Stimulated activated CD8-positive, alpha-beta memory T cell treated with anti-CD3 and anti-CD28 coated beads, Interleukin-4, amount 100 ng/mL, for 1 hour (primary cell): ENCODE results near the gene NUDT6.
"Not testable (repeated sequence)": the region's sequence is repeated elsewhere in the genome, so short reads cannot be mapped to it uniquely, and the experiment has no call there.

ENCODE experiments used
- DNase-seq, 2 donors: peaks; one replicate each; pipeline ENCODE4 v3.0.0-alpha.2; 2020; ENCODE audit warnings: low read depth in 2 of 2, low spot score in 1 of 2

Gene NUDT6

GRCh38 chr4:122876456-122876855, 45.9 kb downstream of the NUDT6 start:
- DNase-seq: no peak

GRCh38 chr4:122875949-122876348, 46.4 kb downstream of the NUDT6 start:
- DNase-seq: no peak

- DNase-seq: no peak
Observed at GRCh38 chr4:122873821-122874593, 48.4 kb downstream of the NUDT6 start.

GRCh38 chr4:122873146-122873545, 49.3 kb downstream of the NUDT6 start:
- no peak for DNase-seq

GRCh38 chr4:122868235-122868634, 54.2 kb downstream of the NUDT6 start:
- not testable (repeated sequence) for DNase-seq

GRCh38 chr4:122865425-122865824, 57.0 kb downstream of the NUDT6 start:
- DNase-seq: no peak

- DNase-seq: no peak
Observed at GRCh38 chr4:122863639-122864038, 58.8 kb downstream of the NUDT6 start.

- no peak for DNase-seq
Observed at GRCh38 chr4:122861172-122861943, 61.0 kb downstream of the NUDT6 start.

- DNase-seq: no peak
Observed at GRCh38 chr4:122858705-122859104, 63.7 kb downstream of the NUDT6 start.

GRCh38 chr4:122857160-122857559, 65.2 kb downstream of the NUDT6 start:
- no peak for DNase-seq

GRCh38 chr4:122855353-122855890, 67.0 kb downstream of the NUDT6 start:
- no peak for DNase-seq

GRCh38 chr4:122854447-122855352, 67.7 kb downstream of the NUDT6 start:
- no peak for DNase-seq

- DNase-seq: no peak
Observed at GRCh38 chr4:122851568-122851967, 70.8 kb downstream of the NUDT6 start.

- not testable (repeated sequence) for DNase-seq
Observed at GRCh38 chr4:122849789-122850188, 72.6 kb downstream of the NUDT6 start.

GRCh38 chr4:122847931-122848330, 74.5 kb downstream of the NUDT6 start:
- no peak for DNase-seq

GRCh38 chr4:122845760-122846159, 76.6 kb downstream of the NUDT6 start:
- DNase-seq: no peak

- no peak for DNase-seq
Observed at GRCh38 chr4:122845066-122845465, 77.3 kb downstream of the NUDT6 start.

GRCh38 chr4:122844391-122844790, 78.0 kb downstream of the NUDT6 start:
- not testable (repeated sequence) for DNase-seq

- DNase-seq: no peak
Observed at GRCh38 chr4:122842984-122843531, 79.3 kb downstream of the NUDT6 start.
